Activated CD8-positive, alpha-beta memory T cell treated with anti-CD3 and anti-CD28 coated beads, Interleukin-2, amount 10 ng/mL, durations not matched to agents 7 days and 5 days (primary cell): Measurements from ENCODE around the gene CLDN11. TPM values are rescaled to one million over a fixed set of nuclear protein-coding genes. Genes with fewer than 3 reads are reported as not detected.

ENCODE experiments used
- ATAC-seq: fragments of 150-1000 bp; cut with Tn5 transposase; one replicate; pipeline ENCODE4 v1.10.0; 2021; ENCODE audit warnings: moderate library complexity
- CTCF ChIA-PET: fragments of 350-600 bp; sonication (Branson Sonifier 250); formaldehyde crosslinking; loops from one replicate; lab custom pipeline; 2021; ENCODE audit warnings: antibody characterized with exemption; lab: Charles Lee
- DNase-seq: peaks from one replicate; pipeline ENCODE4 v3.0.0-alpha.2; 2020
- H3K27ac Mint-ChIP-seq: one replicate; pipeline ENCODE4 v1.8.0; 2021; ENCODE audit warnings: mild to moderate bottlenecking, mixed read lengths
- H3K27me3 Mint-ChIP-seq: one replicate; pipeline ENCODE4 v1.8.0; 2021; ENCODE audit warnings: mixed read lengths
- H3K36me3 Mint-ChIP-seq: one replicate; pipeline ENCODE4 v1.8.0; 2021; ENCODE audit warnings: mild to moderate bottlenecking, mixed read lengths
- H3K4me1 Mint-ChIP-seq: one replicate; pipeline ENCODE4 v1.8.0; 2021; ENCODE audit warnings: mixed read lengths
- H3K4me3 Mint-ChIP-seq: one replicate; pipeline ENCODE4 v1.8.0; 2021; ENCODE audit warnings: mild to moderate bottlenecking, moderate library complexity, mixed read lengths
- H3K9me3 Mint-ChIP-seq: one replicate; pipeline ENCODE4 v1.8.0; 2022; ENCODE audit warnings: low read depth, mixed read lengths
- total RNA-seq, 2 experiments: library from RNA; stranded (reverse); gene quantifications; one replicate each; pipeline ENCODE4 v1.2.3, GENCODE V29; 2021

CLDN11 gene
- total RNA-seq, 2 experiments from 2014 or later: 0.16 TPM; not detected in 1

GRCh38 chr3:170436697-170437096 is 18.0 kb downstream of the CLDN11 start:
- DNase-seq: no peak
- Mint-ChIP-seq H3K36me3 (no peaks in the 10 kb centered on the region), H3K27ac (no peak overlapping the region), H3K27me3 (peaks cover 14% of the 10 kb centered on the region), H3K9me3 (no peaks in the 10 kb centered on the region), H3K4me3 (no peak overlapping the region), H3K4me1 (peaks cover 9% of the 10 kb centered on the region)
- no peak for ATAC-seq
- CTCF ChIA-PET: no interaction called here

GRCh38 chr3:170437176-170437575 is 18.5 kb downstream of the CLDN11 start:
- CTCF ChIA-PET: no interaction called here
- H3K36me3 Mint-ChIP-seq: no peaks in the 10 kb centered on the region
- peaks cover 13% of the 10 kb centered on the region for H3K27me3 Mint-ChIP-seq
- DNase-seq: no peak
- no peaks in the 10 kb centered on the region for H3K9me3 Mint-ChIP-seq
- H3K4me3 Mint-ChIP-seq: no peak overlapping the region
- no peak overlapping the region for H3K27ac Mint-ChIP-seq
- ATAC-seq: no peak
- H3K4me1 Mint-ChIP-seq: peaks cover 9% of the 10 kb centered on the region

GRCh38 chr3:170437696-170438407 is 19.2 kb downstream of the CLDN11 start:
- peaks cover 15% of the 10 kb centered on the region for H3K27me3 Mint-ChIP-seq
- ATAC-seq (no peak), DNase-seq (no peak)
- H3K4me1 Mint-ChIP-seq: peaks cover 9% of the 10 kb centered on the region
- H3K27ac Mint-ChIP-seq: no peak overlapping the region
- CTCF ChIA-PET: no interaction called here
- no peaks in the 10 kb centered on the region for H3K9me3 Mint-ChIP-seq
- H3K36me3 Mint-ChIP-seq: no peaks in the 10 kb centered on the region
- no peak overlapping the region for H3K4me3 Mint-ChIP-seq

GRCh38 chr3:170438836-170439235 is 20.2 kb downstream of the CLDN11 start:
- CTCF ChIA-PET: no interaction called here
- ATAC-seq (no peak), DNase-seq (no peak)
- H3K27ac Mint-ChIP-seq: no peak overlapping the region
- H3K27me3 Mint-ChIP-seq: peaks cover 15% of the 10 kb centered on the region
- H3K4me3 Mint-ChIP-seq: no peak overlapping the region
- H3K36me3 Mint-ChIP-seq: no peaks in the 10 kb centered on the region
- H3K4me1 Mint-ChIP-seq: peaks cover 9% of the 10 kb centered on the region
- H3K9me3 Mint-ChIP-seq: no peaks in the 10 kb centered on the region

GRCh38 chr3:170440344-170440743 is 21.7 kb downstream of the CLDN11 start:
- DNase-seq: no peak
- Mint-ChIP-seq H3K4me1 (peaks cover 9% of the 10 kb centered on the region), H3K27ac (no peak overlapping the region), H3K9me3 (no peaks in the 10 kb centered on the region), H3K27me3 (peaks cover 18% of the 10 kb centered on the region), H3K4me3 (no peak overlapping the region), H3K36me3 (no peaks in the 10 kb centered on the region)
- CTCF ChIA-PET: no interaction called here
- no peak for ATAC-seq

- CTCF ChIA-PET: no interaction called here
- Mint-ChIP-seq H3K4me1 (peaks cover 9% of the 10 kb centered on the region), H3K27ac (no peak overlapping the region), H3K36me3 (no peaks in the 10 kb centered on the region), H3K4me3 (no peak overlapping the region), H3K9me3 (no peaks in the 10 kb centered on the region), H3K27me3 (peaks cover 18% of the 10 kb centered on the region)
- ATAC-seq: no peak
- DNase-seq: no peak
Observed at GRCh38 chr3:170441412-170441811, 22.7 kb downstream of the CLDN11 start.

- no peaks in the 10 kb centered on the region for H3K9me3 Mint-ChIP-seq
- H3K27me3 Mint-ChIP-seq: peaks cover 18% of the 10 kb centered on the region
- ATAC-seq: no peak
- no peak overlapping the region for H3K27ac Mint-ChIP-seq
- H3K4me3 Mint-ChIP-seq: no peak overlapping the region
- H3K36me3 Mint-ChIP-seq: no peaks in the 10 kb centered on the region
- H3K4me1 Mint-ChIP-seq: no peaks in the 10 kb centered on the region
- no peak for DNase-seq
- CTCF ChIA-PET: interaction anchor here (0.9 kb wide), 1 partner anchor 11 kb away, joined by 3 read pairs; no protein-coding TSS in a partner anchor
Observed at GRCh38 chr3:170442947-170443346, 24.3 kb downstream of the CLDN11 start.

GRCh38 chr3:170443457-170443856 is 24.8 kb downstream of the CLDN11 start:
- peaks cover 18% of the 10 kb centered on the region for H3K27me3 Mint-ChIP-seq
- H3K27ac Mint-ChIP-seq: no peak overlapping the region
- no peaks in the 10 kb centered on the region for H3K9me3 Mint-ChIP-seq
- H3K36me3 Mint-ChIP-seq: no peaks in the 10 kb centered on the region
- no peak overlapping the region for H3K4me3 Mint-ChIP-seq
- CTCF ChIA-PET: interaction anchor here (0.9 kb wide), 1 partner anchor 11 kb away, joined by 3 read pairs; no protein-coding TSS in a partner anchor
- ATAC-seq: no peak
- DNase-seq: no peak
- H3K4me1 Mint-ChIP-seq: no peaks in the 10 kb centered on the region

- ATAC-seq: no peak
- Mint-ChIP-seq H3K4me1 (no peaks in the 10 kb centered on the region), H3K27me3 (peaks cover 7% of the 10 kb centered on the region), H3K36me3 (no peaks in the 10 kb centered on the region), H3K27ac (no peak overlapping the region), H3K9me3 (no peaks in the 10 kb centered on the region), H3K4me3 (no peak overlapping the region)
- CTCF ChIA-PET: no interaction called here
- DNase-seq: no peak
Observed at GRCh38 chr3:170448584-170448983, 29.9 kb downstream of the CLDN11 start.

- CTCF ChIA-PET: interaction anchor here (0.9 kb wide), 1 partner anchor 36 kb away, joined by 5 read pairs; no protein-coding TSS in a partner anchor
- Mint-ChIP-seq H3K9me3 (no peaks in the 10 kb centered on the region), H3K4me1 (no peaks in the 10 kb centered on the region), H3K36me3 (no peaks in the 10 kb centered on the region), H3K27ac (no peak overlapping the region), H3K4me3 (no peak overlapping the region), H3K27me3 (peaks cover 4% of the 10 kb centered on the region)
- DNase-seq (no peak), ATAC-seq (no peak)
Observed at GRCh38 chr3:170450039-170450438, 31.4 kb downstream of the CLDN11 start.

- no peaks in the 10 kb centered on the region for H3K9me3 Mint-ChIP-seq
- no peaks in the 10 kb centered on the region for H3K36me3 Mint-ChIP-seq
- no peak overlapping the region for H3K4me3 Mint-ChIP-seq
- CTCF ChIA-PET: interaction anchor here (0.6 to 1.0 kb wide), 2 partner anchors 10 to 65 kb away, joined by 3 read pairs; no protein-coding TSS in a partner anchor
- H3K27me3 Mint-ChIP-seq: peaks cover 27% of the 10 kb centered on the region
- ATAC-seq: no peak
- H3K4me1 Mint-ChIP-seq: no peaks in the 10 kb centered on the region
- no peak overlapping the region for H3K27ac Mint-ChIP-seq
- DNase-seq: no peak
Observed at GRCh38 chr3:170454509-170454908, 35.8 kb downstream of the CLDN11 start.

GRCh38 chr3:170458285-170458684 is 39.6 kb downstream of the CLDN11 start:
- no peak overlapping the region for H3K4me3 Mint-ChIP-seq
- no peak overlapping the region for H3K27ac Mint-ChIP-seq
- CTCF ChIA-PET: no interaction called here
- H3K4me1 Mint-ChIP-seq: no peaks in the 10 kb centered on the region
- no peak for ATAC-seq
- no peak for DNase-seq
- no peaks in the 10 kb centered on the region for H3K36me3 Mint-ChIP-seq
- H3K27me3 Mint-ChIP-seq: peaks cover 45% of the 10 kb centered on the region
- H3K9me3 Mint-ChIP-seq: no peaks in the 10 kb centered on the region

GRCh38 chr3:170463011-170463410 is 44.3 kb downstream of the CLDN11 start:
- no peak for DNase-seq
- Mint-ChIP-seq H3K27ac (no peak overlapping the region), H3K9me3 (no peaks in the 10 kb centered on the region), H3K36me3 (no peaks in the 10 kb centered on the region), H3K27me3 (peaks cover 49% of the 10 kb centered on the region), H3K4me1 (no peaks in the 10 kb centered on the region), H3K4me3 (no peak overlapping the region)
- ATAC-seq: no peak
- CTCF ChIA-PET: no interaction called here

- Mint-ChIP-seq H3K27me3 (peaks cover 39% of the 10 kb centered on the region), H3K9me3 (no peaks in the 10 kb centered on the region), H3K36me3 (no peaks in the 10 kb centered on the region), H3K4me3 (no peak overlapping the region), H3K4me1 (peaks cover 12% of the 10 kb centered on the region), H3K27ac (no peak overlapping the region)
- ATAC-seq: no peak
- CTCF ChIA-PET: no interaction called here
- no peak for DNase-seq
Observed at GRCh38 chr3:170465955-170466354, 47.3 kb downstream of the CLDN11 start.
